Measurements from ENCODE around the gene SEC16A. TPM values are rescaled to one million over a fixed set of nuclear protein-coding genes. Genes with fewer than 3 reads are reported as not detected.
A peak's percentile ranks its signal among the peaks of the same experiment; 100 is the strongest.

The SEC16A gene
- total and polyA plus RNA-seq, 4 donors = 21.7 to 96.1 (median 66.0) TPM

DNA sequence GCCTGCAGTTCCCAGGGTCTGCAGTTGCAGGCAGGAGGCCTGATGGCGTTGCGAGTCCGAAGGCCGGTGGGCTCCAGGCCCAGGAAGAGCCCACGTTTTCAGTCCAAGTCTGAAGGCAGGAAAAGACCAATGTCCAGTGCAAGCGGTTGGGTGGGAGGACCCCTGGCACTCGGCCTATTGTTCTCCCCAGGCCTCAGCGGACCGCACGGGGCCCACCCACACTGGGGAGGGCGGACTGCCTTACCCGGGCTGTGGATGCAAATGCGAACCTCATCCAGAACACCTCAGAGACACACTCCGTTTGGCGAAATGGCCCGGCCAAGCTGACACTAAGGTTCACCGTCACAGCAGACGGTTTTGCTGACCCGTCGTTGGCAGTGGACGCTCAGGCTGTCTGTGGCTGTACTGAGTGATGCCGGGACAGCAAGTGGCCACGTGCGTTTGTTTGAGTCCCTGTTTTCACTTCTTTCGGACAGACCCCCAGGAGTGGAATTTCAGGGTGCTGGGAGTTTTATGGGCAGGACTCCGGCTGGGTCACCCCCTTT lies 10.2 kb upstream of the SEC16A start:
- DNase-seq (ENCODE audit: low spot score) = no peak
- H3K9me3 ChIP-seq (ENCODE audit: control insufficient read depth in 4 of 4, low read length in 3 of 4) = no peaks in the 10 kb centered on the region
- H3K27me3 ChIP-seq (ENCODE audit: control insufficient read depth in 4 of 4, insufficient read depth in 4 of 4, low read length in 3 of 4) = no peaks in the 10 kb centered on the region
- 54% methylated on average over 26 of the region's 26 CpGs for WGBS
- no peak overlapping the region for H3K4me3 ChIP-seq (ENCODE audit: low read depth in 1 of 3, low read length in 3 of 3)
- H3K4me1 ChIP-seq (ENCODE audit: control insufficient read depth in 4 of 4, insufficient read depth in 4 of 4, low read length in 3 of 4) = peaks cover 0 to 14% (median 8%) of the 10 kb centered on the region in 4 donors
- TF ChIP-seq, protein P1, sequence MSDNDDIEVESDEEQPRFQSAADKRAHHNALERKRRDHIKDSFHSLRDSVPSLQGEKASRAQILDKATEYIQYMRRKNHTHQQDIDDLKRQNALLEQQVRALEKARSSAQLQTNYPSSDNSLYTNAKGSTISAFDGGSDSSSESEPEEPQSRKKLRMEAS (IDR thresholded peaks at IDR 0.05) = no peak
- TF ChIP-seq HNF4G (IDR thresholded peaks at IDR 0.05) = no peak
- no peak for TF ChIP-seq NR2F2 (IDR thresholded peaks at IDR 0.05)
- peak in 1 of 2 donors; percentile 8 for TF ChIP-seq RXRA (IDR thresholded peaks at IDR 0.05)
- TF ChIP-seq YY1 (IDR thresholded peaks at IDR 0.05) = no peak
- H3K27ac ChIP-seq (ENCODE audit: low read depth in 1 of 2, low read length in 2 of 2) = peak overlapping the region; percentile 24 to 28
- no peak overlapping the region for H3K9ac ChIP-seq (ENCODE audit: low read depth in 1 of 2, low read length in 2 of 2)
- peaks cover 4 to 24% (median 10%) of the 10 kb centered on the region in 4 donors for H3K36me3 ChIP-seq (ENCODE audit: control insufficient read depth in 4 of 4, insufficient read depth in 3 of 4, low read depth in 1 of 4, low read length in 3 of 4)

GRCh38 chr9:136489731-136490130 lies 6.9 kb upstream of the SEC16A start:
- H3K4me3 ChIP-seq (ENCODE audit: low read depth in 1 of 3, low read length in 3 of 3) = no peak overlapping the region
- no peak overlapping the region for H3K27ac ChIP-seq (ENCODE audit: low read depth in 1 of 2, low read length in 2 of 2)
- DNase-seq (ENCODE audit: low spot score) = no peak
- H3K9ac ChIP-seq (ENCODE audit: low read depth in 1 of 2, low read length in 2 of 2) = no peak overlapping the region
- no peaks in the 10 kb centered on the region for H3K9me3 ChIP-seq (ENCODE audit: control insufficient read depth in 4 of 4, low read length in 3 of 4)
- no peaks in the 10 kb centered on the region for H3K36me3 ChIP-seq (ENCODE audit: control insufficient read depth in 4 of 4, insufficient read depth in 3 of 4, low read depth in 1 of 4, low read length in 3 of 4)
- 89% methylated on average over 17 of the region's 17 CpGs for WGBS
- H3K27me3 ChIP-seq (ENCODE audit: control insufficient read depth in 4 of 4, insufficient read depth in 4 of 4, low read length in 3 of 4) = no peaks in the 10 kb centered on the region
- TF ChIP-seq TAF1 (conservative IDR thresholded peaks at IDR 0.05) = no peak
- TF ChIP-seq RXRA (IDR thresholded peaks at IDR 0.05) = no peak
- TF ChIP-seq HNF4A (conservative IDR thresholded peaks at IDR 0.05) = no peak
- TF ChIP-seq, protein P1 (IDR thresholded peaks at IDR 0.05) = no peak
- TF ChIP-seq GABPA (IDR thresholded peaks at IDR 0.05 in 1 of 2, conservative IDR thresholded peaks at IDR 0.05 in 1 of 2) = no peak
- TF ChIP-seq, protein P2, sequence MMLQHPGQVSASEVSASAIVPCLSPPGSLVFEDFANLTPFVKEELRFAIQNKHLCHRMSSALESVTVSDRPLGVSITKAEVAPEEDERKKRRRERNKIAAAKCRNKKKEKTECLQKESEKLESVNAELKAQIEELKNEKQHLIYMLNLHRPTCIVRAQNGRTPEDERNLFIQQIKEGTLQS (IDR thresholded peaks at IDR 0.05) = no peak
- no peak for TF ChIP-seq RAD21 (IDR thresholded peaks at IDR 0.05)
- TF ChIP-seq HNF4G (IDR thresholded peaks at IDR 0.05) = no peak
- no peak for TF ChIP-seq FOXA1 (IDR thresholded peaks at IDR 0.05)
- TF ChIP-seq JUND (IDR thresholded peaks at IDR 0.05) = no peak
- no peak for TF ChIP-seq REST (IDR thresholded peaks at IDR 0.05)
- TF ChIP-seq SP1 (IDR thresholded peaks at IDR 0.05) = no peak
- TF ChIP-seq EGR1 (IDR thresholded peaks at IDR 0.05; ENCODE audit: low read depth in 2 of 2) = no peak
- no peak for TF ChIP-seq ZBTB33 (IDR thresholded peaks at IDR 0.05)
- no peak for TF ChIP-seq NR2F2 (IDR thresholded peaks at IDR 0.05)
- TF ChIP-seq, protein P3, sequence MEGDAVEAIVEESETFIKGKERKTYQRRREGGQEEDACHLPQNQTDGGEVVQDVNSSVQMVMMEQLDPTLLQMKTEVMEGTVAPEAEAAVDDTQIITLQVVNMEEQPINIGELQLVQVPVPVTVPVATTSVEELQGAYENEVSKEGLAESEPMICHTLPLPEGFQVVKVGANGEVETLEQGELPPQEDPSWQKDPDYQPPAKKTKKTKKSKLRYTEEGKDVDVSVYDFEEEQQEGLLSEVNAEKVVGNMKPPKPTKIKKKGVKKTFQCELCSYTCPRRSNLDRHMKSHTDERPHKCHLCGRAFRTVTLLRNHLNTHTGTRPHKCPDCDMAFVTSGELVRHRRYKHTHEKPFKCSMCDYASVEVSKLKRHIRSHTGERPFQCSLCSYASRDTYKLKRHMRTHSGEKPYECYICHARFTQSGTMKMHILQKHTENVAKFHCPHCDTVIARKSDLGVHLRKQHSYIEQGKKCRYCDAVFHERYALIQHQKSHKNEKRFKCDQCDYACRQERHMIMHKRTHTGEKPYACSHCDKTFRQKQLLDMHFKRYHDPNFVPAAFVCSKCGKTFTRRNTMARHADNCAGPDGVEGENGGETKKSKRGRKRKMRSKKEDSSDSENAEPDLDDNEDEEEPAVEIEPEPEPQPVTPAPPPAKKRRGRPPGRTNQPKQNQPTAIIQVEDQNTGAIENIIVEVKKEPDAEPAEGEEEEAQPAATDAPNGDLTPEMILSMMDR (IDR thresholded peaks at IDR 0.05; ENCODE audit: low read depth, low read length, missing input control) = no peak
- no peak for TF ChIP-seq FOXA2 (IDR thresholded peaks at IDR 0.05)
- no peak for TF ChIP-seq YY1 (IDR thresholded peaks at IDR 0.05)
- H3K4me1 ChIP-seq (ENCODE audit: control insufficient read depth in 4 of 4, insufficient read depth in 4 of 4, low read length in 3 of 4) = peaks cover 9 to 44% (median 33%) of the 10 kb centered on the region in 4 donors

Data from liver (tissue), 9 donors.